Activated B cell treated with CpG ODN at 0.5 μM for 24 hours (primary cell): ENCODE measurements around the gene ATP8B1. TPM values are rescaled to one million over a fixed set of nuclear protein-coding genes. Genes with fewer than 3 reads are reported as not detected.
"Not testable (repeated sequence)": the region's sequence is repeated elsewhere in the genome, so short reads cannot be mapped to it uniquely, and the experiment has no call there.

Experiments used
- ATAC-seq: fragments of 200-7000 bp; cut with Tn5 transposase; one replicate; pipeline ENCODE4 v1.10.0; 2021; ENCODE audit warnings: low read depth, mild to moderate bottlenecking, moderate library complexity
- CTCF ChIA-PET: fragments of 350-600 bp; sonication (Branson Sonifier 250); formaldehyde crosslinking; loops from one replicate; lab custom pipeline; 2021; ENCODE audit warnings: antibody characterized with exemption; lab: Charles Lee
- POLR2A ChIA-PET: fragments of 350-600 bp; sonication (Branson Sonifier 250); formaldehyde crosslinking; loops from one replicate; lab custom pipeline; 2021; ENCODE audit warnings: antibody characterized with exemption; lab: Charles Lee
- DNase-seq: peaks from one replicate; pipeline ENCODE4 v3.0.0; 2022
- H3K27ac Mint-ChIP-seq: one replicate; pipeline ENCODE4 v1.8.0; 2020; ENCODE audit warnings: mixed read lengths
- H3K27me3 Mint-ChIP-seq: one replicate; pipeline ENCODE4 v1.8.0; 2021; ENCODE audit warnings: mixed read lengths
- H3K36me3 Mint-ChIP-seq: one replicate; pipeline ENCODE4 v1.8.0; 2021; ENCODE audit warnings: low read depth, mixed read lengths
- H3K4me1 Mint-ChIP-seq: one replicate; pipeline ENCODE4 v1.8.0; 2021; ENCODE audit warnings: mixed read lengths
- H3K4me3 Mint-ChIP-seq: one replicate; pipeline ENCODE4 v1.8.0; 2020; ENCODE audit warnings: mild to moderate bottlenecking, mixed read lengths
- H3K9me3 Mint-ChIP-seq: one replicate; pipeline ENCODE4 v1.8.0; 2020; ENCODE audit warnings: mixed read lengths
- CTCF ChIP-seq: fragments of 200-600 bp; IDR thresholded peaks from one replicate; pipeline ENCODE4 v1.8.0; 2022; ENCODE audit warnings: antibody characterized with exemption, mild to moderate bottlenecking
- intact Hi-C: fragments of 100-400 bp; cut with micrococcal nuclease; formaldehyde crosslinking; loops from one replicate; pipeline ENCODE4 v1.15.1; 2024
- total RNA-seq: library from RNA; stranded (reverse); gene quantifications from 2 replicates; pipeline ENCODE4 v1.2.3, GENCODE V29; 2022

Gene ATP8B1
- total RNA-seq, result 0.42 and 0.69 TPM in 2 replicates

- POLR2A ChIA-PET, result interaction anchor here (0.6 to 1.4 kb wide), 2 partner anchors 35 to 182 kb away, joined by 3 to 5 read pairs; partner anchors contain the start of gene NARS1
- CTCF ChIA-PET, result interaction anchor here (0.9 kb wide), 1 partner anchor 79 kb away, joined by 3 read pairs; no protein-coding TSS in a partner anchor
- Mint-ChIP-seq H3K4me3 (peak within 1 kb of the TSS; percentile 85), H3K27me3 (peaks cover 31% of the 10 kb centered on the region), H3K9me3 (no peaks in the 10 kb centered on the region), H3K4me1 (peaks cover 24% of the 10 kb centered on the region), H3K36me3 (no peaks in the 10 kb centered on the region), H3K27ac (no peak within 1 kb of the TSS)
- intact Hi-C loops, result loop anchor here (2.0 kb wide), 3 partner anchors 29 to 173 kb away; no protein-coding TSS in a partner anchor
- ATAC-seq (peak; percentile 78), DNase-seq (peak; percentile 29)
- no peak for TF ChIP-seq CTCF
Measured at GRCh38 chr18:57803103-57803969, at the start of gene ATP8B1. Gene ATP8B1, minus strand, starts transcription at chr18:57803315. Its CDS starts 71,508 bp downstream, at chr18:57731807.

GRCh38 chr18:57850063-57850462, 46.9 kb upstream of the ATP8B1 start:
- Mint-ChIP-seq H3K4me1 (peaks cover 10% of the 10 kb centered on the region), H3K36me3 (no peaks in the 10 kb centered on the region), H3K27ac (no peak overlapping the region), H3K4me3 (no peak overlapping the region), H3K9me3 (no peaks in the 10 kb centered on the region), H3K27me3 (no peaks in the 10 kb centered on the region)
- no peak for DNase-seq
- no peak for ATAC-seq
- CTCF ChIA-PET, result interaction anchor here (1.5 to 1.7 kb wide), 2 partner anchors 9 to 32 kb away, joined by 3 to 4 read pairs; no protein-coding TSS in a partner anchor
- intact Hi-C loops, result no loop called here
- no peak for TF ChIP-seq CTCF
- POLR2A ChIA-PET, result no interaction called here

- H3K36me3 Mint-ChIP-seq, intact Hi-C loops, H3K27ac Mint-ChIP-seq, ATAC-seq, CTCF ChIA-PET, H3K4me3 Mint-ChIP-seq, H3K9me3 Mint-ChIP-seq, H3K27me3 Mint-ChIP-seq, DNase-seq: not testable (repeated sequence)
- POLR2A ChIA-PET, result interaction anchor here (0.7 kb wide), 1 partner anchor 12 kb away, joined by 6 read pairs; no protein-coding TSS in a partner anchor
- H3K4me1 Mint-ChIP-seq, result peaks cover 12% of the 10 kb centered on the region
Measured at GRCh38 chr18:57848374-57848773, 45.3 kb upstream of the ATP8B1 start.

GRCh38 chr18:57847431-57847830, 44.3 kb upstream of the ATP8B1 start:
- H3K9me3 Mint-ChIP-seq, H3K27ac Mint-ChIP-seq, DNase-seq, H3K27me3 Mint-ChIP-seq, H3K4me3 Mint-ChIP-seq, intact Hi-C loops, CTCF ChIA-PET, ATAC-seq, H3K36me3 Mint-ChIP-seq: not testable (repeated sequence)
- POLR2A ChIA-PET, result interaction anchor here (0.6 to 0.9 kb wide), 3 partner anchors 21 to 217 kb away, joined by 3 to 10 read pairs (median 3); no protein-coding TSS in a partner anchor
- peaks cover 12% of the 10 kb centered on the region for H3K4me1 Mint-ChIP-seq

GRCh38 chr18:57846258-57846657, 43.1 kb upstream of the ATP8B1 start:
- Mint-ChIP-seq H3K36me3 (no peaks in the 10 kb centered on the region), H3K27ac (no peak overlapping the region), H3K4me1 (peaks cover 22% of the 10 kb centered on the region), H3K27me3 (no peaks in the 10 kb centered on the region), H3K9me3 (no peaks in the 10 kb centered on the region), H3K4me3 (no peak overlapping the region)
- no peak for TF ChIP-seq CTCF
- DNase-seq (no peak), ATAC-seq (no peak)
- intact Hi-C loops, result no loop called here
- ChIA-PET POLR2A (interaction anchor here (0.8 to 1.7 kb wide), 4 partner anchors 8 to 216 kb away, joined by 3 to 6 read pairs (median 4); no protein-coding TSS in a partner anchor), CTCF (no interaction called here)
